ENCODE data around the gene NOS2. TPM values are rescaled to one million over a fixed set of nuclear protein-coding genes. Genes with fewer than 3 reads are reported as not detected.

The NOS2 gene
- total and polyA plus RNA-seq, 8 donors, result 0.03 to 0.43 (median 0.08) TPM; not detected in 1

DNA sequence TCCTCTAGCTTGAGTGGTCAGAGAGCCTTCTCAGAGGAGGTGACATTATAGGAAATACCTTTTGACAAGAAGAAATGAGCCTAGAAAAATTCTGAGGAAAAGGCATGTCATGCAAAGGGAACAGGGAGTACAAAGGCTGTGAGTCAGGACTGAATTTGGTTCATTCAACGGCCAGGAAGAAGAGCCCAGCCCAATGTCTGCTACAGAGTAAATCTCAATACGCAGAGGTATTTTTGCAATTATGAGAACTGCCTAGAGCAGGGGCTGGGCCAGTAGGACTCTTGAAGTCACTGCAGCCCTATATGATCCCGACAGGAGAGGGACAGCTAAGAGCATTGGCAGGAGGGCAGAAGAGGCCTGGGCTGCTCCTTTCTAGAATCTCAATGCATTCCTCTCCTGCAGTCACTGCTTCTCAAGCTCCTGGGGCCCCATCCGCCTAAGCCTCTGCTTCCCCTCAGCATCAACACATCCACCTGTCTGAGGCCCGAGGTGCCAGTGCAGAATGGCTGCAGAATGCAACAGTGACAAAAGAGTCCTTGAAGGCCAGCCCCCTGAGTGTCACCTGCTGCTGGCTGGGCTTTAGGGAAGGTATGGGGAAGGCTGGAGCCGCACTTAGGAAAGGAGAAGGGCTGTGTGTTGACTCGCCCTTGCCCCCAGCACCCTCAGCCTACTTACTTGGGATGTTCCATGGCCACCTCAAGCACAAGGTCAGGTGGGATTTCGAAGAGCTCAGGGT lies 20.1 kb downstream of the NOS2 start:
- no peak for FAIRE-seq
- Histone ChIP-seq H3K4me1 (no peaks in the 10 kb centered on the region), H3K4me3 (no peak overlapping the region), H3K36me3 (no peaks in the 10 kb centered on the region), H3K27ac (no peak overlapping the region), H3K9me3 (no peaks in the 10 kb centered on the region), H3K27me3 (no peaks in the 10 kb centered on the region)
- intact Hi-C loops (cut with DNase I), result no loop called here
- WGBS, 2 donors, result 79 to 89% methylated on average over 8 of the region's 8 CpGs
- no peak for DNase-seq
- ATAC-seq, result no peak
- TF ChIP-seq, protein P1, sequence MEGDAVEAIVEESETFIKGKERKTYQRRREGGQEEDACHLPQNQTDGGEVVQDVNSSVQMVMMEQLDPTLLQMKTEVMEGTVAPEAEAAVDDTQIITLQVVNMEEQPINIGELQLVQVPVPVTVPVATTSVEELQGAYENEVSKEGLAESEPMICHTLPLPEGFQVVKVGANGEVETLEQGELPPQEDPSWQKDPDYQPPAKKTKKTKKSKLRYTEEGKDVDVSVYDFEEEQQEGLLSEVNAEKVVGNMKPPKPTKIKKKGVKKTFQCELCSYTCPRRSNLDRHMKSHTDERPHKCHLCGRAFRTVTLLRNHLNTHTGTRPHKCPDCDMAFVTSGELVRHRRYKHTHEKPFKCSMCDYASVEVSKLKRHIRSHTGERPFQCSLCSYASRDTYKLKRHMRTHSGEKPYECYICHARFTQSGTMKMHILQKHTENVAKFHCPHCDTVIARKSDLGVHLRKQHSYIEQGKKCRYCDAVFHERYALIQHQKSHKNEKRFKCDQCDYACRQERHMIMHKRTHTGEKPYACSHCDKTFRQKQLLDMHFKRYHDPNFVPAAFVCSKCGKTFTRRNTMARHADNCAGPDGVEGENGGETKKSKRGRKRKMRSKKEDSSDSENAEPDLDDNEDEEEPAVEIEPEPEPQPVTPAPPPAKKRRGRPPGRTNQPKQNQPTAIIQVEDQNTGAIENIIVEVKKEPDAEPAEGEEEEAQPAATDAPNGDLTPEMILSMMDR (IDR thresholded peaks at IDR 0.05), result no peak

DNA sequence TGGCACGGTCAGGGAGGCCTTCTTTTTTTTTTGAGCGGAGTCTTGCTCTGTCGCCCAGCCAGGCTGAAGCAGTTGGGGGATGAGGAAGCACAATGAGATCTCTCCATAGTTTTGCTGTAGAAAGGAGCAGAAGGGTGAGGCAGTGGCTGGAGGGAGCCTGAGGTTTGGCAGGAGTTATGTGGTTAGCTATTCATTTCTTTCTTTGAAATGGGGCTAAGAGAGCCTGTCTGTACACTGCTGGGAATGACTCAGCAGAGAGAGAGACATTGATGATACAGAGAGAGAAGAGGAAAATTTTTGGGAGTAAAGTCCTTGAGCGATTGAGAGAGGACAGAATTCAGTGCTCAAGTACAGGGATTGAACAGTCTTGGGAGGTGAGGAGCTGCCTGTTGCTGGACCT lies 22.1 kb downstream of the NOS2 start:
- H3K27ac ChIP-seq, result no peak overlapping the region
- FAIRE-seq (no peak), DNase-seq (no peak), ATAC-seq (peak in 2 of 4 donors; percentile 43 to 68)
- H3K36me3 ChIP-seq, result no peaks in the 10 kb centered on the region
- TF ChIP-seq, protein P1 (IDR thresholded peaks at IDR 0.05), result no peak
- no peaks in the 10 kb centered on the region for H3K27me3 ChIP-seq
- WGBS, 2 donors, result 77 to 80% methylated on average over 4 of the region's 4 CpGs
- H3K4me3 ChIP-seq, result no peak overlapping the region
- no peaks in the 10 kb centered on the region for H3K4me1 ChIP-seq
- no peaks in the 10 kb centered on the region for H3K9me3 ChIP-seq
- intact Hi-C loops (cut with DNase I), result no loop called here

DNA sequence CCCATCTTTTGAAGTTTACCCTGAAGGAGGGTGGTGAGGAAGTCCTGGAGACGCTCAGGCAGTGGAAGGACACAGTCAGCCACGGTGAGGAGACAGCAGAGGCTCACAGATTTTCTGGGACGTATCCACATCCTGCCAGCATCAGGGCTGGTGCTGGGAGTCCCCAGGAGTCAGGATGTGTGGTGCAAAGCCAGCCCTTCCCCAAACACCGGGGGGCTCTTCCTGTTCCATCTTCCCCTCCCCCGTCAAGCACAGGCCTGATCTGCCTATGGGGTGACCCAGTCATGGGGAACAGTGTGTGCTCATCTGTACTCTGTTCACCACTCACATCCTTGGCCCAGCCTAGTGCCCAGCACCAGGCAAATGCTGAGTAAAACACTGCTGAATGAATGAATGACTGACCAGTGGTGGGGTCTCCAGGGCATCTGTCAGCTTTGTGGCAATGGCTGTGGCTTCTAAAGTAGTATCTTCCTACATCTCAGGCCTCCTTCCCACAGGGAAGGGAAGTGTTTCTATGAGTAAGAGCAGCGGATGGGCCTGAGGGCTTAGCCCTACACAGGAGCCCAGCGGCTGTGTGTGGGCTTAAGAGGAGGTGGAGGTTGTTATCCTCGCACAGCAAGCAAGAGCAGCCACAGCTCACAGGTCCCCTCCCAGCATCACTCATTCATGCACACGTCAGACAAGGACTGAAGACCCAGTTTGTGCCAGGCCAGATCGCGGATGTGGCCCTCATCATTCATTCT lies 23.3 kb downstream of the NOS2 start:
- Histone ChIP-seq H3K9me3 (no peaks in the 10 kb centered on the region), H3K4me1 (no peaks in the 10 kb centered on the region), H3K4me3 (no peak overlapping the region), H3K27me3 (no peaks in the 10 kb centered on the region), H3K27ac (no peak overlapping the region), H3K36me3 (no peaks in the 10 kb centered on the region)
- FAIRE-seq (no peak), ATAC-seq (no peak), DNase-seq (no peak)
- intact Hi-C loops (cut with DNase I), result no loop called here
- TF ChIP-seq, protein P1 (IDR thresholded peaks at IDR 0.05), result no peak
- 74 to 83% methylated on average over 11 of the region's 11 CpGs for WGBS, 2 donors

DNA sequence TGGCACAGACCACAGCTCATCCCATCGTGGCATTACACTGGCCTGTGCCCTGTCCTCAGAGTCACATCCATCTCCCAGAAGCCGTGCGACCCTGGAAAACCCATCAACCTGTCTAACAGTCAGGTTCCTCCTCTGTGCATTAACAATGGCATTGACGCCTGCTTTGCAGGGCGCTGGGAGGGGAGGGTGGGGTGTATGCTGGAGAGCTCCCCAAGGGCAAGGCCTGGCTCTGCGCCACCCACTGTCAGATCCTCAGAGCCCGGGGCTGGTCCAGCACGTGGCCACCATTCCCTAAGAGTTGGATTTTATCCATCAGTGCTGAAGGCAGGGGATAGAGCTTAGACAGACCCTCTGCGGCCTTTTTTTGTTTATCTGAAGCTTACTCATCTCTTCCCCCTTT lies 28.7 kb downstream of the NOS2 start:
- Histone ChIP-seq H3K27ac (no peak overlapping the region), H3K4me1 (no peaks in the 10 kb centered on the region), H3K9me3 (no peaks in the 10 kb centered on the region), H3K27me3 (no peaks in the 10 kb centered on the region), H3K36me3 (no peaks in the 10 kb centered on the region), H3K4me3 (no peak overlapping the region)
- WGBS, 2 donors, result 66 to 75% methylated on average over 9 of the region's 9 CpGs
- TF ChIP-seq, protein P1 (IDR thresholded peaks at IDR 0.05), result no peak
- DNase-seq (no peak), ATAC-seq (no peak), FAIRE-seq (no peak)
- intact Hi-C loops (cut with DNase I), result no loop called here

DNA sequence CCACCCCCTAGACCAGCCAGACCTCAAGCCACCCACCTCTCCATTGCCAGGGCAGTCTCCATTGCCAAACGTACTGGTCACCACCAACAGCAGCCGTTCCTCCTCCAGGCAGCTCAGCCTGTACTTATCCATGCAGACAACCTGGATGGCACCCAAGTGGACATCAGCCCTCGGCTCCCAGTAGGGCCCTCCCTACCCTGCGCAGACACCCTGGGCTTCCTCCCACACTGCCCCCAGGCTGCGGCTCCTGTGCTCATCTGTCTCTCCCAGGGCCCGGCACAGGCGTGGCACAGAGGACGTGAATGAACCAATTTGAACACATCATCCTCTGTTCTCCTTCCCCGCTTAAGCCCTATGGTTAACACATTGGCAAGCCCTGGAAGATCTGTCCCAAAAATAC lies 29.5 kb downstream of the NOS2 start:
- H3K27me3 ChIP-seq, result no peaks in the 10 kb centered on the region
- H3K9me3 ChIP-seq, result no peaks in the 10 kb centered on the region
- TF ChIP-seq, protein P1 (IDR thresholded peaks at IDR 0.05), result no peak
- no peak overlapping the region for H3K4me3 ChIP-seq
- no peak overlapping the region for H3K27ac ChIP-seq
- no peak for FAIRE-seq
- ATAC-seq, result no peak
- no peaks in the 10 kb centered on the region for H3K4me1 ChIP-seq
- H3K36me3 ChIP-seq, result no peaks in the 10 kb centered on the region
- 86 to 90% methylated on average over 9 of the region's 9 CpGs for WGBS, 2 donors
- intact Hi-C loops (cut with DNase I), result no loop called here
- no peak for DNase-seq
